Measurements from ENCODE around the gene MT1HL1. TPM values are rescaled to one million over a fixed set of nuclear protein-coding genes. Genes with fewer than 3 reads are reported as not detected.

Gene MT1HL1
- polyA plus RNA-seq, 4 donors, result not detected

Other genes with a start within 250 kb of the MT1HL1 start
- gene MTR, start 209.1 kb downstream of the MT1HL1 start, polyA plus RNA-seq, result 10 to 100 TPM in 1 of 4 donors, 1 to 10 TPM in 3; 2.2 to 17.8 (median 4.5) TPM
- gene RYR2, start 37.7 kb upstream of the MT1HL1 start, polyA plus RNA-seq, result 1 to 10 TPM in 1 of 4 donors, under 1 TPM in 3; 0.22 to 1.5 (median 0.62) TPM